ENCODE data around the gene HBB.

GRCh38 chr11:5226732-5227310 is at the start of gene HBB:
- TF ChIP-seq CTCF (IDR thresholded peaks at IDR 0.05; ENCODE audit: borderline replicate concordance, extremely low read depth, low read length, poor library complexity, severe bottlenecking) (no peak), EZH2 (IDR thresholded peaks at IDR 0.05; ENCODE audit: borderline replicate concordance, low read depth, low read length, severe bottlenecking) (no peak)

All from DND-41 (cell line).